Left lung (tissue), 10 donors: ENCODE results near the gene SKA1. TPM values are rescaled to one million over a fixed set of nuclear protein-coding genes. Genes with fewer than 3 reads are reported as not detected.

ENCODE experiments used
- ATAC-seq: fragments of 200-7000 bp; cut with Tn5 transposase; one replicate; pipeline ENCODE4 v1.9.1; 2020; ENCODE audit warnings: moderate library complexity
- DNase-seq, 4 donors: peaks; one replicate each; pipeline ENCODE4 v3.0.0-alpha.2; 2013 to 2020
- H3K27ac ChIP-seq, 2 donors: fragments of 200-600 bp; sonication (generic) in 1 of 2; one replicate each; pipeline versions ENCODE4 v1.5.0 to v1.8.0; 2020 to 2021
- H3K27me3 ChIP-seq, 2 donors: fragments of 200-600 bp; sonication (generic) in 1 of 2; one replicate each; pipeline versions ENCODE4 v1.5.0 to v1.8.0; 2020 to 2021
- H3K36me3 ChIP-seq, 2 donors: fragments of 200-600 bp; sonication (generic) in 1 of 2; one replicate each; pipeline versions ENCODE4 v1.5.0 to v1.8.0; 2020 to 2021
- H3K4me1 ChIP-seq, 2 donors: fragments of 200-600 bp; one replicate each; pipeline ENCODE4 v1.8.0; 2021
- H3K4me3 ChIP-seq, 2 donors: fragments of 200-600 bp; sonication (generic) in 1 of 2; one replicate each; pipeline versions ENCODE4 v1.5.0 to v1.8.0; 2020 to 2021; ENCODE audit warnings: mild to moderate bottlenecking in 1 of 2
- H3K9me3 ChIP-seq, 2 donors: fragments of 200-600 bp; sonication (generic) in 1 of 2; one replicate each; pipeline versions ENCODE4 v1.5.0 to v1.8.0; 2020 to 2021
- CTCF ChIP-seq, 2 donors: fragments of 200-600 bp; sonication (generic) in 1 of 2; IDR thresholded peaks; one replicate each; pipeline versions ENCODE4 v1.5.0 to v1.8.0; 2021; ENCODE audit warnings: antibody characterized with exemption in 2 of 2
- intact Hi-C, 2 donors: fragments of 100-400 bp; cut with DNase I; formaldehyde crosslinking; loops; one replicate each; pipeline versions ENCODE4 v1.11.2 to v1.14.2; 2022
- polyA plus RNA-seq, 6 donors: library from polyadenylated mRNA; unstranded; fragments of 120-200 nt; gene quantifications; one replicate each; pipeline ENCODE4 v1.2.1, GENCODE V29; 2013; ENCODE audit not compliant: insufficient read length in 6 of 6
- total RNA-seq, 2 donors: library from RNA; stranded (reverse); fragmentation: NEBNext Ultra II Directional; extraction: Animal tissue kit (Norgen Biotek cat#: 25700); gene quantifications; one replicate each; pipeline ENCODE4 v1.2.1, GENCODE V29; 2021
- donor health status: DM: no; HTN: yes; CAD: no.
- donor health status: DM: no; HTN: no; CAD: no.

Gene SKA1
- total and polyA plus RNA-seq, 8 donors: 2.4 to 12.4 (median 6.1) TPM

DNA sequence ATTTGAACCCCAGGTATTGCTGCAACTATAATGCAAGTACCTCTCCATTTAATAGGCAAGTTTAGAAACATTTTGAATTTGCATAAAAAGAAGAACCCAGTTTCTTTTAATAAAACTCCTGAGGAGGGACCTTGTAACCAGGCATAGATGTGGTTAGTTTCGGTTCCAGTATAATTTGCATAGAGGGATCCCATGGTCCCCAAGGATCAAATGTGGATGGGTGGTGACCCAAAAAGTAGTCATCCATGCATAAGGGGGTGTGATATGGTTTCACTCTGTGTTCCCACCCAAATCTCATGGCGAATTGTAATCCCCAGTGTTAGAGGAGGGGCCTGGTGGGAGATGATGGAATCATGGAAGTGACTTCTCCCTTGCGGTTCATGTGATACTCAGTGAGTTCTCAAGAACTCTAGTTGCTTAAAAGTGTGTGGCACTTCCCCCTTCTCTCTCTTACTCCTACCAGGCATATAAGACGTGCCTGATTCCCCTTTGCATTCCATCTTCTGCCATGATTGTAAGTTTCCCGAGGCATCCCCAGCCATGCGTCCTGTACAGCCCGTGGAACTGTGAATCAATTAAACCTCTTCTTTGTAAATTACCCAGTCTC, 40.2 kb upstream of the SKA1 start:
- H3K27ac ChIP-seq: no peak overlapping the region
- no peak for DNase-seq
- no peak for TF ChIP-seq CTCF (IDR thresholded peaks at IDR 0.05)

GRCh38 chr18:50338122-50338521, 36.7 kb upstream of the SKA1 start:
- ATAC-seq (no peak), DNase-seq (no peak)
- no peak for TF ChIP-seq CTCF (IDR thresholded peaks at IDR 0.05)
- Histone ChIP-seq H3K27me3 (peaks cover 19 to 68% of the 10 kb centered on the region in 2 donors), H3K9me3 (no peaks in the 10 kb centered on the region), H3K36me3 (no peaks in the 10 kb centered on the region), H3K4me3 (no peak overlapping the region), H3K4me1 (no peaks in the 10 kb centered on the region), H3K27ac (no peak overlapping the region)
- intact Hi-C loops: no loop called here

More for the DNA sequence above, 40.2 kb upstream of the SKA1 start:
- H3K9me3 ChIP-seq: no peaks in the 10 kb centered on the region
- ATAC-seq: no peak
- intact Hi-C loops: no loop called here
- no peak overlapping the region for H3K4me3 ChIP-seq
- H3K4me1 ChIP-seq: no peaks in the 10 kb centered on the region
- H3K27me3 ChIP-seq: peaks cover 19 to 67% of the 10 kb centered on the region in 2 donors
- H3K36me3 ChIP-seq: no peaks in the 10 kb centered on the region

- Histone ChIP-seq H3K4me3 (no peak overlapping the region), H3K36me3 (no peaks in the 10 kb centered on the region), H3K9me3 (no peaks in the 10 kb centered on the region), H3K4me1 (no peaks in the 10 kb centered on the region), H3K27ac (no peak overlapping the region), H3K27me3 (peaks cover 19 to 73% of the 10 kb centered on the region in 2 donors)
- intact Hi-C loops: no loop called here
- ATAC-seq (no peak), DNase-seq (no peak)
- no peak for TF ChIP-seq CTCF (IDR thresholded peaks at IDR 0.05)
Measured at GRCh38 chr18:50338715-50339114, 36.1 kb upstream of the SKA1 start.

- no peak overlapping the region for H3K4me3 ChIP-seq
- no peaks in the 10 kb centered on the region for H3K9me3 ChIP-seq
- intact Hi-C loops: no loop called here
- H3K4me1 ChIP-seq: no peaks in the 10 kb centered on the region
- H3K36me3 ChIP-seq: no peaks in the 10 kb centered on the region
- peaks cover 19 to 62% of the 10 kb centered on the region in 2 donors for H3K27me3 ChIP-seq
- no peak for ATAC-seq
- DNase-seq: peak in 1 of 4 donors; percentile 60
- H3K27ac ChIP-seq: no peak overlapping the region
- no peak for TF ChIP-seq CTCF (IDR thresholded peaks at IDR 0.05)
Measured at GRCh38 chr18:50340078-50340477, 34.8 kb upstream of the SKA1 start.

GRCh38 chr18:50341443-50341842, 33.4 kb upstream of the SKA1 start:
- H3K9me3 ChIP-seq: no peaks in the 10 kb centered on the region
- intact Hi-C loops: no loop called here
- peak in 1 of 4 donors; percentile 10 for DNase-seq
- no peaks in the 10 kb centered on the region for H3K36me3 ChIP-seq
- no peaks in the 10 kb centered on the region for H3K4me1 ChIP-seq
- no peak overlapping the region for H3K27ac ChIP-seq
- ATAC-seq: peak; percentile 84
- H3K27me3 ChIP-seq: peaks cover 14 to 50% of the 10 kb centered on the region in 2 donors
- no peak overlapping the region for H3K4me3 ChIP-seq
- no peak for TF ChIP-seq CTCF (IDR thresholded peaks at IDR 0.05)
